Measurements from ENCODE around the gene CELF6.

The CELF6 gene

GRCh38 chr15:72340366-72340765 is 20.4 kb upstream of the CELF6 start:
- TF ChIP-seq CTCF (IDR thresholded peaks at IDR 0.05; ENCODE audit: insufficient read depth, low read depth, low read length, missing control alignments), result no peak
- no peak for DNase-seq (ENCODE audit: low read depth)
- no peak overlapping the region for H3K4me3 ChIP-seq (ENCODE audit: low read depth, low read length)

- no peak for DNase-seq (ENCODE audit: low read depth)
- no peak for TF ChIP-seq CTCF (IDR thresholded peaks at IDR 0.05; ENCODE audit: insufficient read depth, low read depth, low read length, missing control alignments)
- H3K4me3 ChIP-seq (ENCODE audit: low read depth, low read length), result no peak overlapping the region
Measured at GRCh38 chr15:72339777-72340177, 19.8 kb upstream of the CELF6 start.

- TF ChIP-seq CTCF (IDR thresholded peaks at IDR 0.05; ENCODE audit: insufficient read depth, low read depth, low read length, missing control alignments), result no peak
- H3K4me3 ChIP-seq (ENCODE audit: low read depth, low read length), result no peak overlapping the region
- DNase-seq (ENCODE audit: low read depth), result no peak
Measured at GRCh38 chr15:72338617-72339321, 18.8 kb upstream of the CELF6 start.

- no peak for DNase-seq (ENCODE audit: low read depth)
- H3K4me3 ChIP-seq (ENCODE audit: low read depth, low read length), result no peak overlapping the region
Measured at GRCh38 chr15:72338148-72338547, 18.2 kb upstream of the CELF6 start.

GRCh38 chr15:72334842-72335241 is 14.9 kb upstream of the CELF6 start:
- no peak for TF ChIP-seq CTCF (IDR thresholded peaks at IDR 0.05; ENCODE audit: insufficient read depth, low read depth, low read length, missing control alignments)
- no peak for DNase-seq (ENCODE audit: low read depth)
- H3K4me3 ChIP-seq (ENCODE audit: low read depth, low read length), result no peak overlapping the region

More at GRCh38 chr15:72338148-72338547, 18.2 kb upstream of the CELF6 start:
- TF ChIP-seq CTCF (IDR thresholded peaks at IDR 0.05; ENCODE audit: insufficient read depth, low read depth, low read length, missing control alignments), result no peak

- no peak overlapping the region for H3K4me3 ChIP-seq (ENCODE audit: low read depth, low read length)
- no peak for DNase-seq (ENCODE audit: low read depth)
- no peak for TF ChIP-seq CTCF (IDR thresholded peaks at IDR 0.05; ENCODE audit: insufficient read depth, low read depth, low read length, missing control alignments)
Measured at GRCh38 chr15:72331021-72331420, 11.1 kb upstream of the CELF6 start.

DNA sequence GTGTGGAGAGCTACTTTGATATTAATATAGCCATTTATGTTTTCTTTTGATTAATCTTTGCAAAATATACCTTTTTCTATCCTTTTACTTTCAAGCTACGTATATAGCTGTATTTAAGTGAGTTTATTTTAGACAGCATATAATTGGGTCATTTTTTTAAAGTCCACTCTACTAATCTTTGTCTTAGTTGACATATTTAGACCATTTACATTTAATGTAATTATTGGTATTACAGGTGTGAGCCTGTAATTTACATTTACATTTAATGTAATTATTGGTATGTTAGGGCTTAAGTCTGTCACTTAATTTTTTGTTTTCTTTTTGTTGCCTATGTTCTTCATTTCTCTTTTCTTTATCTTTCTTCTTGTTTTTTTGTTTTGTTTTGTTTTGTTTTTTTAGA is 3.8 kb upstream of the CELF6 start:
- DNase-seq (ENCODE audit: low read depth), result no peak
- H3K4me3 ChIP-seq (ENCODE audit: low read depth, low read length), result no peak overlapping the region
- no peak for TF ChIP-seq CTCF (IDR thresholded peaks at IDR 0.05; ENCODE audit: insufficient read depth, low read depth, low read length, missing control alignments)

Data from GM12865 (cell line).